ENCODE results near the gene RGSL1.
A peak's percentile ranks its signal among the peaks of the same experiment; 100 is the strongest.

The RGSL1 gene

DNA sequence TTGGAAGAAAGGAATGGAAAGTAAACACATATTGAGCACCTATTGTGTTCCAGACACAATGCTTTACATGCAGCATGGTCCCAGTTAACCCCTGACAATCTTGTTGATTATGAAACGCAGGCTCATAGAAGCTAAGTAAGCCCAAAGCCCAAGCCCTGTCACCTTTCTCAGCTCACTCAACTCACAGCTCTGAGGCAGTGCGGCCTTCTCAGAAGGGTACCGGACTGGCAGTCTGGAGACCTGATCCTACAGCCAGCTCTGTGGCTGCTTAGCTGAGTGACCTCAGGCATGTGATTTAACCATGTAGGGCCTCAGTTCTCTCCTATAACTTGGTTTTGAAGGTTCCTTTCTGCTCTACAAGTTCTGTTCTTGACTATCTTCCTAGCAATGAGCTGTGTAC is 139.6 kb downstream of the RGSL1 start:
- Histone ChIP-seq H3K9ac (ENCODE audit: low read length) (no peak overlapping the region), H3K4me1 (ENCODE audit: control insufficient read depth, insufficient read depth, low read length) (peaks cover 11% of the 10 kb centered on the region), H3K27me3 (replicated peaks; ENCODE audit: control insufficient read depth, insufficient read depth, low read length) (no peaks in the 10 kb centered on the region), H3K9me3 (ENCODE audit: control insufficient read depth, low read length) (no peaks in the 10 kb centered on the region), H3K4me3 (ENCODE audit: low read length) (peak overlapping the region; percentile 85), H3K36me3 (ENCODE audit: control insufficient read depth, insufficient read depth, low read length, severe bottlenecking) (no peaks in the 10 kb centered on the region)
- no peak for DNase-seq (ENCODE audit: low read depth)

GRCh38 chr1:182589931-182590330 is 140.0 kb downstream of the RGSL1 start:
- peaks cover 11% of the 10 kb centered on the region for H3K4me1 ChIP-seq (ENCODE audit: control insufficient read depth, insufficient read depth, low read length)
- H3K27me3 ChIP-seq (replicated peaks; ENCODE audit: control insufficient read depth, insufficient read depth, low read length): no peaks in the 10 kb centered on the region
- DNase-seq (ENCODE audit: low read depth): no peak
- no peak overlapping the region for H3K4me3 ChIP-seq (ENCODE audit: low read length)
- no peak overlapping the region for H3K9ac ChIP-seq (ENCODE audit: low read length)
- H3K36me3 ChIP-seq (ENCODE audit: control insufficient read depth, insufficient read depth, low read length, severe bottlenecking): no peaks in the 10 kb centered on the region
- no peaks in the 10 kb centered on the region for H3K9me3 ChIP-seq (ENCODE audit: control insufficient read depth, low read length)

DNA sequence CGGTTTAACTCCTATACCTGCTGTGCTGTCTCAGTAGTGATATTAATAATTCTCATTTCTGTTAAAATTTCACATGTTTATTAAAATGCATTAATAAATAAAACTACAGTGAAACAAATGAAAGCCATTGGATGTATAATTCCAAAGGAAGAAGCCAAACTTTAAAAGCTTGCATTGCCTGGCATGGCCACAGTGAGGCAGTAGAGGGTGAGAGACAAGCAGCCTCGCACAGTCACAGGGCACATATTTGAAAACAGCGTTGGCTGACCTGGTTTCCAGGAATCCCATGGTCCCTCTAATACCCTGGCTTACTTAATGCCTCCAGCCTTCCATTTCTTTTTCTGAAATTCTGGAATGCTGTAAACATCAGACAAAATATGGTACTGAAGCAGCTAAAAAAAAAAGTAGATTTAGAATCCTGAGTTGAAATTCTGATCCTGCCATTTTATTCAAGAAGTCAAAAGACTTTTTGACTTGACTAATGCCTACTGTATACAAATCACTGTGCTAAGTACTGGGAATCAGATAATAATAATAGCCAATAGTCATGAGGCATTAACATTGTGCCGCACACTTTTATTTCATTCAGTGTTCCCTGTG is 145.8 kb downstream of the RGSL1 start:
- H3K4me1 ChIP-seq (ENCODE audit: control insufficient read depth, insufficient read depth, low read length): peaks cover 17% of the 10 kb centered on the region
- no peak overlapping the region for H3K9ac ChIP-seq (ENCODE audit: low read length)
- H3K27me3 ChIP-seq (replicated peaks; ENCODE audit: control insufficient read depth, insufficient read depth, low read length): no peaks in the 10 kb centered on the region
- peak; percentile 76 for DNase-seq (ENCODE audit: low read depth)
- H3K4me3 ChIP-seq (ENCODE audit: low read length): no peak overlapping the region
- H3K9me3 ChIP-seq (ENCODE audit: control insufficient read depth, low read length): no peaks in the 10 kb centered on the region
- peaks cover 11% of the 10 kb centered on the region for H3K36me3 ChIP-seq (ENCODE audit: control insufficient read depth, insufficient read depth, low read length, severe bottlenecking)

GRCh38 chr1:182596934-182597333 is 147.0 kb downstream of the RGSL1 start:
- H3K9ac ChIP-seq (ENCODE audit: low read length): no peak overlapping the region
- no peaks in the 10 kb centered on the region for H3K27me3 ChIP-seq (replicated peaks; ENCODE audit: control insufficient read depth, insufficient read depth, low read length)
- DNase-seq (ENCODE audit: low read depth): no peak
- H3K9me3 ChIP-seq (ENCODE audit: control insufficient read depth, low read length): no peaks in the 10 kb centered on the region
- H3K36me3 ChIP-seq (ENCODE audit: control insufficient read depth, insufficient read depth, low read length, severe bottlenecking): peaks cover 15% of the 10 kb centered on the region
- H3K4me1 ChIP-seq (ENCODE audit: control insufficient read depth, insufficient read depth, low read length): peaks cover 20% of the 10 kb centered on the region
- no peak overlapping the region for H3K4me3 ChIP-seq (ENCODE audit: low read length)

DNA sequence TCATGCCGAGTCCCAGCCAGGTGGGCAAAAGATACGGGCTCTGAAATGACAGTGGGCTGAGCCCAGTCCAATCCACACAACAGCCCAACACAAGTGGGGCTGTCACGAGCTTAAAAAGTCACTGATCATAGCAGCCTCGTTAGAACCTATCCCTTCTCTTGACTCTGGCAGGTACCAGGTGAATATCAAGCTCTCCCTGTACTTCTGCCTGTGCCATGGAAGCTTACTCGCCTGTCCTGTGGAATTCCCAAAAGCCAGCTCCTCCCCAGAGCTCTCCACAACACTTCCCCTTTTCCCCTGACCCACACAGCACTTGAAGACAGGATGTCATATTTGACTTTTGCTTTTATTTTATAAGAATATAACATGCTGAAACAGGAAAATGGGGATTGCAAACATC is 148.3 kb downstream of the RGSL1 start:
- H3K9me3 ChIP-seq (ENCODE audit: control insufficient read depth, low read length): no peaks in the 10 kb centered on the region
- H3K27me3 ChIP-seq (replicated peaks; ENCODE audit: control insufficient read depth, insufficient read depth, low read length): no peaks in the 10 kb centered on the region
- DNase-seq (ENCODE audit: low read depth): no peak
- H3K4me1 ChIP-seq (ENCODE audit: control insufficient read depth, insufficient read depth, low read length): peaks cover 29% of the 10 kb centered on the region
- H3K36me3 ChIP-seq (ENCODE audit: control insufficient read depth, insufficient read depth, low read length, severe bottlenecking): peaks cover 15% of the 10 kb centered on the region
- H3K4me3 ChIP-seq (ENCODE audit: low read length): no peak overlapping the region
- no peak overlapping the region for H3K9ac ChIP-seq (ENCODE audit: low read length)

- Histone ChIP-seq H3K27me3 (replicated peaks; ENCODE audit: control insufficient read depth, insufficient read depth, low read length) (no peaks in the 10 kb centered on the region), H3K36me3 (ENCODE audit: control insufficient read depth, insufficient read depth, low read length, severe bottlenecking) (peaks cover 15% of the 10 kb centered on the region), H3K9me3 (ENCODE audit: control insufficient read depth, low read length) (no peaks in the 10 kb centered on the region), H3K4me3 (ENCODE audit: low read length) (no peak overlapping the region), H3K9ac (ENCODE audit: low read length) (no peak overlapping the region), H3K4me1 (ENCODE audit: control insufficient read depth, insufficient read depth, low read length) (peaks cover 29% of the 10 kb centered on the region)
- no peak for DNase-seq (ENCODE audit: low read depth)
Measured at GRCh38 chr1:182599339-182599738, 149.4 kb downstream of the RGSL1 start.

DNA sequence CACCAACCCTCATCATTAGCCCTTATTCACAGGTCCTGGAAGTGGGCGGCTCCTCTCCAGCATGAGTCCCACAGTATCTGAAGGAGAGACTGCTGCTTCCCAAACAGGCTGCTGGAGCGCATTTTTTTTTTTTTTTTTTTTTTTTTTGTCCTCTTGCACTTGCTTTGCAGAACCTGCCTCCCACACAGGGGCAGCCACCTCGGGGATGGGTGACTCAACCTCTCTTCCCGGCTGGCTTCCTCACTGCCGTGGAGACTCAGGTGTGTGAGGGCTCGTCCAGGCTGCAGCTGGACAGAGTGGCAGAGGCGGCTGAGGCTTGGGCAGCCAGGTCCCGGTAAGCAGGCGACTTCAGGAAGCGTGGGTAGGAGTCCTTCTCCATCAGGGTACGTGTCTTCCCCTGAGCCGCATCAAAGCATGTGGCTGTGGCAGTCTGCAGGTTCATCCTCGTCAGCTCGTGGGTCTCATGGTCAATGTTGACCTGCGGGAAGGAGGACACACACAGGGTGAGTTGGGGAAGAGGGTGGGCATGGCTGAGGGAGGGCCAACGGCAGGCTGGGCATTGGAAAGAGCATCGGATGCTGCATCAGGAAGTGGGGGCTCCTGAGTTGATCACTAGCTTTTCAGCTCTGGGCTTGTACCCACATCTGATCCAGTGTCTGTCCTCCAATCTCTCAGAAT is 150.2 kb downstream of the RGSL1 start:
- peaks cover 31% of the 10 kb centered on the region for H3K4me1 ChIP-seq (ENCODE audit: control insufficient read depth, insufficient read depth, low read length)
- H3K9me3 ChIP-seq (ENCODE audit: control insufficient read depth, low read length): no peaks in the 10 kb centered on the region
- H3K9ac ChIP-seq (ENCODE audit: low read length): no peak overlapping the region
- DNase-seq (ENCODE audit: low read depth): no peak
- peaks cover 15% of the 10 kb centered on the region for H3K36me3 ChIP-seq (ENCODE audit: control insufficient read depth, insufficient read depth, low read length, severe bottlenecking)
- H3K4me3 ChIP-seq (ENCODE audit: low read length): no peak overlapping the region
- H3K27me3 ChIP-seq (replicated peaks; ENCODE audit: control insufficient read depth, insufficient read depth, low read length): no peaks in the 10 kb centered on the region

- H3K4me1 ChIP-seq (ENCODE audit: control insufficient read depth, insufficient read depth, low read length): peaks cover 27% of the 10 kb centered on the region
- no peak for DNase-seq (ENCODE audit: low read depth)
Measured at GRCh38 chr1:182600745-182601415, 150.9 kb downstream of the RGSL1 start.

DNA sequence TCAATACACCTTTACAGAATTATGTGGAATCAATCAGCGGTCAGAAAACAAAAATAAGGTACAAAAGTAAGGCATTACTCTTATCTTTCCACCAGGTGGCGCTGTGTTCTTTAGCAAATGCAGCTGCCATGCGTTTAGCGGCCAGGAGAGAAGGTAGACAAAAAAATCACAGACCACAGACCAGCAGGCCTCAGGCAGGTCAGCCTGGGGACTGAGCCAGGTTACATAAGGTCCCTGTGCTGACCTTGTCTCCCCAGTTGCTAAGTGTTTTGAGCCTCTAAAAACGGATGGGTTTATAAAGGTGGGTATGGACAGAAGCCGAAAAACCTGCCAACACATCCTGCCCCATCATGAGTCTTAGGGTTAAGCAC is 151.5 kb downstream of the RGSL1 start:
- Histone ChIP-seq H3K36me3 (ENCODE audit: control insufficient read depth, insufficient read depth, low read length, severe bottlenecking) (peaks cover 15% of the 10 kb centered on the region), H3K9ac (ENCODE audit: low read length) (no peak overlapping the region), H3K9me3 (ENCODE audit: control insufficient read depth, low read length) (no peaks in the 10 kb centered on the region), H3K4me3 (ENCODE audit: low read length) (no peak overlapping the region), H3K4me1 (ENCODE audit: control insufficient read depth, insufficient read depth, low read length) (peaks cover 25% of the 10 kb centered on the region), H3K27me3 (replicated peaks; ENCODE audit: control insufficient read depth, insufficient read depth, low read length) (no peaks in the 10 kb centered on the region)
- DNase-seq (ENCODE audit: low read depth): peak; percentile 94

More at GRCh38 chr1:182600745-182601415, 150.9 kb downstream of the RGSL1 start:
- Histone ChIP-seq H3K9ac (ENCODE audit: low read length) (no peak overlapping the region), H3K27me3 (replicated peaks; ENCODE audit: control insufficient read depth, insufficient read depth, low read length) (no peaks in the 10 kb centered on the region), H3K9me3 (ENCODE audit: control insufficient read depth, low read length) (no peaks in the 10 kb centered on the region), H3K36me3 (ENCODE audit: control insufficient read depth, insufficient read depth, low read length, severe bottlenecking) (peaks cover 15% of the 10 kb centered on the region), H3K4me3 (ENCODE audit: low read length) (no peak overlapping the region)

DNA sequence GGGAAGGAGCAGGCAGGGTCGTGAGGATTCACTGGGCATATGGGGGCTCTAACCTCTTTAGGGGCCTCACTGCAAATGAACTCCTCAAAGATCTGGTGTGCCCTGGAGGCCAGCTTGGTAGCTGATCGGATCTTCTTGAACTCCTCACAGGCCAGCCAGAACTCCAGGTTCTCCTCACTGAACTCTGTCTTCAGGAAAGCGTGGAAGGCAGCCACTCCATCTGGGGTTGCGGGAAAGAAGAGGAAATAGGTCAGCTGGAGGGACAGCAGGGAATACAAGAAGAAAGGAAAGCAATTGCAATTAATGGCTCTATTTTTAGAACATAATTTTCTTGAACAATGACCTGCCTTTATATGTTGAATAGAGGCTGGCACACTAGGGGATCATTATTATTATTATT is 152.0 kb downstream of the RGSL1 start:
- H3K4me1 ChIP-seq (ENCODE audit: control insufficient read depth, insufficient read depth, low read length): peaks cover 25% of the 10 kb centered on the region
- H3K9me3 ChIP-seq (ENCODE audit: control insufficient read depth, low read length): no peaks in the 10 kb centered on the region
- no peak overlapping the region for H3K9ac ChIP-seq (ENCODE audit: low read length)
- H3K4me3 ChIP-seq (ENCODE audit: low read length): no peak overlapping the region
- H3K36me3 ChIP-seq (ENCODE audit: control insufficient read depth, insufficient read depth, low read length, severe bottlenecking): peaks cover 15% of the 10 kb centered on the region
- DNase-seq (ENCODE audit: low read depth): no peak
- no peaks in the 10 kb centered on the region for H3K27me3 ChIP-seq (replicated peaks; ENCODE audit: control insufficient read depth, insufficient read depth, low read length)

DNA sequence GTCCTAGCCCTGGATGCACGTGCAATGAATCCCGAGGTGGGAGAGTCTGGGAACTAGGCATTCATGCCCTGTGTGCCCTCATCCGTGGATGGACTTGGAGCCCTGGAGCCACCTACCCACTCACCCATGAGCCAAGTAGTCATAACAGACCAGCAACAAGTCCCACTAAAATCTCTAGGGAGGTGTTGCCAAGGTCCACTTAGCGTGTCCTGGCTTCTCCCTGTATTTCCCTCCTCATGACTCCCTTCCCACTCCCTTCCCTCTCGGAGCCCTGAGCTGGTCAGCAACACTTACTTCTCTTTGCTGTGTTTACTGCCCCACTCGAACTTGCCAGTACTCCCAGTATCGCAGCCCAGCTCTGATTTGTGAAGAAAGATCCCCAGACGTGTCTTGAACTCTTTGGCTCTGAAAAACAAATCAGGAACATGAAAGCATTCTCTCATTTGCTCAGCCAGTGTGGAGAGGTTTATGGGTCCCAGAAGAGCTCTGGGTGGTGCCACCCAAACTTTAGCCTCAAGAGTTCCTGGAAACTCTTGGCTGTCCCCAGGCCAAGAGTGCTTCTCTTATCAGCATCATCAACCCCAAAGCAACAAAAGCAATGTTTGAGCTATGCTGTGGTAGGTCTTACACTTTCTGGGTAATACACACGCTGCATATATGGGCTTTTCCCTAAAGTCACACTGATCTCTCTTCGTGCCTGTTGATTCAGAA is 153.1 kb downstream of the RGSL1 start:
- Histone ChIP-seq H3K9ac (ENCODE audit: low read length) (peak overlapping the region; percentile 68), H3K36me3 (ENCODE audit: control insufficient read depth, insufficient read depth, low read length, severe bottlenecking) (peaks cover 15% of the 10 kb centered on the region), H3K9me3 (ENCODE audit: control insufficient read depth, low read length) (no peaks in the 10 kb centered on the region), H3K4me1 (ENCODE audit: control insufficient read depth, insufficient read depth, low read length) (peaks cover 25% of the 10 kb centered on the region), H3K27me3 (replicated peaks; ENCODE audit: control insufficient read depth, insufficient read depth, low read length) (no peaks in the 10 kb centered on the region), H3K4me3 (ENCODE audit: low read length) (peak overlapping the region; percentile 80)
- peak; percentile 24 for DNase-seq (ENCODE audit: low read depth)
